PC-9 (cell line): ENCODE results near the gene HOXC4. TPM values are rescaled to one million over a fixed set of nuclear protein-coding genes. Genes with fewer than 3 reads are reported as not detected.

Experiments used
- BruUV-seq: library from RNA; stranded (reverse); fragments of 400-500 nt; replicated peaks from 2 replicates; lab custom pipeline; 2021; lab: Mats Ljungman, UMichigan
- CTCF ChIA-PET: fragments of 300-600 bp; sonication (Branson Sonifier 250); formaldehyde crosslinking; loops from one replicate; lab custom pipeline; 2022; ENCODE audit warnings: antibody characterized with exemption; lab: Charles Lee
- POLR2A ChIA-PET: fragments of 300-600 bp; sonication (Branson Sonifier 250); formaldehyde crosslinking; loops from one replicate; lab custom pipeline; 2022; ENCODE audit warnings: antibody characterized with exemption; ENCODE audit not compliant: unreplicated experiment; lab: Charles Lee
- DNase-seq, 2 experiments: peaks; one replicate each; pipeline versions ENCODE4 v3.0.0 to v3.0.0-alpha.2; 2015 to 2022; ENCODE audit warnings: mixed read lengths in 1 of 2
- H2AFZ ChIP-seq: fragments of 200-600 bp; sonication (generic); 2 replicates; pipeline ENCODE4 v1.8.1; 2017; ENCODE audit warnings: antibody characterized with exemption
- H3F3A ChIP-seq: fragments of 200-600 bp; sonication (generic); 2 replicates; pipeline ENCODE4 v1.8.1; 2017; ENCODE audit warnings: antibody characterized with exemption, mild to moderate bottlenecking, low read depth; ENCODE audit not compliant: insufficient read depth
- H3K27ac ChIP-seq: fragments of 200-600 bp; sonication (generic); 2 replicates; pipeline ENCODE4 v1.6.1; 2016; ENCODE audit warnings: mixed run types
- H3K27me3 ChIP-seq: fragments of 200-600 bp; sonication (generic); 2 replicates; pipeline ENCODE4 v1.6.1; 2016; ENCODE audit warnings: low read depth, mixed run types; ENCODE audit not compliant: insufficient read depth
- H3K36me3 ChIP-seq: fragments of 200-600 bp; sonication (generic); 2 replicates; pipeline ENCODE4 v1.6.1; 2016; ENCODE audit warnings: low read depth, mixed run types
- H3K4me1 ChIP-seq: fragments of 200-600 bp; sonication (generic); replicated peaks from 2 replicates; pipeline ENCODE4 v1.6.1; 2016; ENCODE audit warnings: mixed run types; ENCODE audit not compliant: insufficient read depth
- H3K4me2 ChIP-seq: fragments of 200-600 bp; sonication (generic); 2 replicates; pipeline ENCODE4 v1.6.1; 2017; ENCODE audit warnings: mixed run types
- H3K4me3 ChIP-seq: fragments of 200-600 bp; sonication (generic); 2 replicates; pipeline ENCODE4 v1.6.1; 2016; ENCODE audit warnings: mixed run types
- H3K79me2 ChIP-seq: fragments of 200-600 bp; sonication (generic); 2 replicates; pipeline ENCODE4 v1.6.1; 2017; ENCODE audit warnings: low read depth, mixed run types
- H3K9me2 ChIP-seq: fragments of 200-600 bp; sonication (generic); 2 replicates; pipeline ENCODE4 v1.8.1; 2017; ENCODE audit warnings: mild to moderate bottlenecking; ENCODE audit not compliant: insufficient read depth
- H3K9me3 ChIP-seq: fragments of 200-600 bp; sonication (generic); 2 replicates; pipeline ENCODE4 v1.8.1; 2016; ENCODE audit warnings: low read depth; ENCODE audit not compliant: insufficient read depth
- H4K20me1 ChIP-seq: fragments of 200-600 bp; sonication (generic); 2 replicates; pipeline ENCODE4 v1.8.1; 2017; ENCODE audit not compliant: insufficient read depth
- EZH2 ChIP-seq: fragments of 200-600 bp; sonication (generic); IDR thresholded peaks from 2 replicates; pipeline ENCODE4 v1.8.0; 2017; ENCODE audit warnings: antibody characterized with exemption, low read depth
- intact Hi-C: fragments of 100-400 bp; cut with micrococcal nuclease; formaldehyde crosslinking; loops from one replicate; pipeline ENCODE4 v1.10.0; 2022; ENCODE audit not compliant: unreplicated experiment
- total RNA-seq: library from RNA; stranded (reverse); gene quantifications from 2 replicates; pipeline ENCODE4 v1.2.3, GENCODE V29; 2021
- TF ChIP-seq, protein P1 (sequence below): fragments of 200-600 bp; sonication (generic); conservative IDR thresholded peaks from 2 replicates; pipeline ENCODE4 v1.6.1; 2017; ENCODE audit warnings: mixed run types, antibody characterized with exemption, mild to moderate bottlenecking, moderate library complexity

The HOXC4 gene
- total RNA-seq, 1 experiment from 2014 or later: 3.8 TPM

DNA sequence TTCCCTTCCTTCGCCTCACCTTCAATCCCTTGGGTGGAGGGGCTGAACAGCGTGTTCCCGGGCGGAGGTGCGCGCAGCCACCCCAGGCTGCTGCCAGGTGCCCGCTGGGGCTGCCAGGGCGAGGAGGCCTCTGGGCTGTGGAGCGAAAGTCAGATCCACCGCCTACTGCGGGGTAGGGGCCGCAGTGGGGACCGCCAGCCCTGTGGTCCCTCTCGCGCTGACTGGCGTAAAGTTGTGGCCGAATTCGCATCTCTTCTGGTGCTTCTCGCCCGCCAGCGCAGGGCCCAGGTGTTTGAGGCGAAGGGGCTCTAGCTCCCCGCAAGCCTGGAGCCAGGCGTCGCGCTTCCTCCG is 6.9 kb upstream of the HOXC4 start:
- no TSS peak for BruUV-seq
- Histone ChIP-seq H3K4me3 (no peak overlapping the region), H3K36me3 (no peaks in the 10 kb centered on the region), H3K9me3 (no peaks in the 10 kb centered on the region), H3K4me2 (no peak overlapping the region), H3K27ac (no peak overlapping the region), H3F3A (no peaks in the 10 kb centered on the region), H3K4me1 (no peaks in the 10 kb centered on the region), H3K9me2 (no peaks in the 10 kb centered on the region), H3K27me3 (peaks cover 35% of the 10 kb centered on the region), H3K79me2 (no peaks in the 10 kb centered on the region), H4K20me1 (no peaks in the 10 kb centered on the region), H2AFZ (no peak overlapping the region)
- ChIA-PET POLR2A (no interaction called here), CTCF (no interaction called here)
- TF ChIP-seq, protein P1, sequence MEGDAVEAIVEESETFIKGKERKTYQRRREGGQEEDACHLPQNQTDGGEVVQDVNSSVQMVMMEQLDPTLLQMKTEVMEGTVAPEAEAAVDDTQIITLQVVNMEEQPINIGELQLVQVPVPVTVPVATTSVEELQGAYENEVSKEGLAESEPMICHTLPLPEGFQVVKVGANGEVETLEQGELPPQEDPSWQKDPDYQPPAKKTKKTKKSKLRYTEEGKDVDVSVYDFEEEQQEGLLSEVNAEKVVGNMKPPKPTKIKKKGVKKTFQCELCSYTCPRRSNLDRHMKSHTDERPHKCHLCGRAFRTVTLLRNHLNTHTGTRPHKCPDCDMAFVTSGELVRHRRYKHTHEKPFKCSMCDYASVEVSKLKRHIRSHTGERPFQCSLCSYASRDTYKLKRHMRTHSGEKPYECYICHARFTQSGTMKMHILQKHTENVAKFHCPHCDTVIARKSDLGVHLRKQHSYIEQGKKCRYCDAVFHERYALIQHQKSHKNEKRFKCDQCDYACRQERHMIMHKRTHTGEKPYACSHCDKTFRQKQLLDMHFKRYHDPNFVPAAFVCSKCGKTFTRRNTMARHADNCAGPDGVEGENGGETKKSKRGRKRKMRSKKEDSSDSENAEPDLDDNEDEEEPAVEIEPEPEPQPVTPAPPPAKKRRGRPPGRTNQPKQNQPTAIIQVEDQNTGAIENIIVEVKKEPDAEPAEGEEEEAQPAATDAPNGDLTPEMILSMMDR: no peak
- TF ChIP-seq EZH2: no peak
- intact Hi-C loops: no loop called here
- no peak for DNase-seq

DNA sequence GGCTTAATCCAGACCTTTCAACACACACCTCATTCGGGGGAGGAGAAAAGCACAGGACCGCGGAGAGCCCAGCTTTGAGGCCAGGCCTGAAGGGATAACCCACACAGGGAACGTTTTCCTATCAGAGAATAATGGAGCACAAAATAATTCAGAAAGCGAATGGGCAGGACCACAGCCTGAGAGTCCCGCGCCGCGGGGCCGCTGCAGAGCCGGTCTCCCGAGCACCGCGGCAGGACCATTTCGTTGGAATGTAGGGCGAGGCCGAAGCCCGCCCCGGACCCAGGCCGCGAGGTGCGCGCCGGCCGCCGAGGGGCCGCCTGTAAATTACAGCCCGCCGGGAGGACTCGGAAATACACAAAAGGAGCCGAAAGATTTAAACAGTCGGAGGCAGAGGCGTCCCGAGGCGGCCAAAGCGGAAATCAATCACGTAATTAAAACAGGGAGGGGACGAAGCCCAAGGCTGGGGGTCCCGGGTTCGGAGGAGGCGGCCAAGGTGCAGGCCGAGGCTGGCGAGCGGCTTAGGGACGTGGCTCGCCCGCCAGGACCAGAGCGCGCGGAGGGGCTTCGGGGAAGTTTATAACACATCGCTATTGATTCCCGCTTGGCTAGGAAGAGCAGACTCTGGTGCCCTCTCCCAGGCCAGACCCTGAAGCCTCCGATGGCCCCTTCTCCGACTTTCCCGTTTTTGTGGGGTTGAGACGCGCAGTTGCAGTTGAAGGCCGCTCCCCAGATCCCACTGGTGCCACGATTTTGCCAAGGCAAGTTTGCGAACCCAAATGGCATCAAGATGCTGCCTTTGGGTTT is 6.3 kb upstream of the HOXC4 start:
- H3K4me3 ChIP-seq: no peak overlapping the region
- no peak overlapping the region for H3K27ac ChIP-seq
- intact Hi-C loops: no loop called here
- no peaks in the 10 kb centered on the region for H4K20me1 ChIP-seq
- H3F3A ChIP-seq: no peaks in the 10 kb centered on the region
- ChIA-PET CTCF (no interaction called here), POLR2A (no interaction called here)
- TF ChIP-seq, protein P1: no peak
- TF ChIP-seq EZH2: no peak
- H3K9me3 ChIP-seq: no peaks in the 10 kb centered on the region
- no peaks in the 10 kb centered on the region for H3K9me2 ChIP-seq
- no peak overlapping the region for H2AFZ ChIP-seq
- no peaks in the 10 kb centered on the region for H3K79me2 ChIP-seq
- H3K36me3 ChIP-seq: no peaks in the 10 kb centered on the region
- DNase-seq: no peak
- H3K27me3 ChIP-seq: peaks cover 36% of the 10 kb centered on the region
- H3K4me2 ChIP-seq: no peak overlapping the region
- BruUV-seq: no TSS peak
- H3K4me1 ChIP-seq: no peaks in the 10 kb centered on the region

DNA sequence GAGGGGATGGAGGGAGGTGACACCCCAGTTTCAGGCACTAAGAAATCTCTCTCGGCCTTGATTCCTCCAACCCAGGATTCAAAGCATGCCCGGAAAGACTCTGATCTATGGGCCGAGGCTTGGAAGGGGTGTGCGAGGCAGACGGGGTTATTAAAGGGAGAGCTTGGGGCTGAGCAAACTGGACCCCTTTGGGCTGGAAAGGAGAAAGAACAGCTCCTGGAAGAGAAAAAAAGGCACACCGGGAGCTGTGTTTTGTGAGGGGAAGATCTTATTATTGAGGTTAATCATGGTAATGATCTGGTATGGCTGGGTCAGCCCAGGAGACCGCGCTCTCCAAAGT is 5.7 kb upstream of the HOXC4 start:
- Histone ChIP-seq H2AFZ (no peak overlapping the region), H3K27ac (no peak overlapping the region), H3K4me2 (no peak overlapping the region), H3K36me3 (no peaks in the 10 kb centered on the region), H3K4me3 (no peak overlapping the region), H4K20me1 (no peaks in the 10 kb centered on the region), H3K9me2 (no peaks in the 10 kb centered on the region), H3F3A (no peaks in the 10 kb centered on the region), H3K79me2 (no peaks in the 10 kb centered on the region), H3K9me3 (no peaks in the 10 kb centered on the region), H3K27me3 (peaks cover 36% of the 10 kb centered on the region), H3K4me1 (no peaks in the 10 kb centered on the region)
- POLR2A ChIA-PET: no interaction called here
- BruUV-seq: no TSS peak
- no peak for TF ChIP-seq EZH2
- TF ChIP-seq, protein P1: no peak
- DNase-seq: no peak
- intact Hi-C loops: no loop called here
- CTCF ChIA-PET: no interaction called here
